ENCODE data around the gene GPR25. TPM values are rescaled to one million over a fixed set of nuclear protein-coding genes. Genes with fewer than 3 reads are reported as not detected.
A peak's percentile ranks its signal among the peaks of the same experiment; 100 is the strongest.

GPR25 gene
- total RNA-seq, 1 donor from 2014 or later: not detected

DNA sequence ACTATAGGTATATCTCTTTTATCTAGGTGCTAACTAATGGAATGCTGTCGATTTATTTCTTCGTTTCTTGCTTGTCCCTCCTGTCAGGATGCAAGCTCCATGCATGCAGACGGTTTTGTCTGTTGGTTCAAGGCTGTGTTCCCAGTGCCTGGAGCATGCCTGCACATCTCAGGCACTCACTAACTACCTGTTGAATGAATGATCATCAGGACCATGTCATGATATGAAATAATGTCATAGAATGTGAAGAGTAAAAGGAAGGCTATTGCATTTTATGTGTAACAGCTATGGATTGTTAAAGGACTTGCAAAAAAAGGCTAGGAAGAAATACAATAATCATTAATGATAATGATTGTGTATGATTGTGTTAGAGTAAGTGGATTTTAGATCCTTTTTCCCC, 4.2 kb downstream of the GPR25 start:
- TF ChIP-seq EZH2 (IDR thresholded peaks at IDR 0.05): no peak
- TF ChIP-seq, protein P1, sequence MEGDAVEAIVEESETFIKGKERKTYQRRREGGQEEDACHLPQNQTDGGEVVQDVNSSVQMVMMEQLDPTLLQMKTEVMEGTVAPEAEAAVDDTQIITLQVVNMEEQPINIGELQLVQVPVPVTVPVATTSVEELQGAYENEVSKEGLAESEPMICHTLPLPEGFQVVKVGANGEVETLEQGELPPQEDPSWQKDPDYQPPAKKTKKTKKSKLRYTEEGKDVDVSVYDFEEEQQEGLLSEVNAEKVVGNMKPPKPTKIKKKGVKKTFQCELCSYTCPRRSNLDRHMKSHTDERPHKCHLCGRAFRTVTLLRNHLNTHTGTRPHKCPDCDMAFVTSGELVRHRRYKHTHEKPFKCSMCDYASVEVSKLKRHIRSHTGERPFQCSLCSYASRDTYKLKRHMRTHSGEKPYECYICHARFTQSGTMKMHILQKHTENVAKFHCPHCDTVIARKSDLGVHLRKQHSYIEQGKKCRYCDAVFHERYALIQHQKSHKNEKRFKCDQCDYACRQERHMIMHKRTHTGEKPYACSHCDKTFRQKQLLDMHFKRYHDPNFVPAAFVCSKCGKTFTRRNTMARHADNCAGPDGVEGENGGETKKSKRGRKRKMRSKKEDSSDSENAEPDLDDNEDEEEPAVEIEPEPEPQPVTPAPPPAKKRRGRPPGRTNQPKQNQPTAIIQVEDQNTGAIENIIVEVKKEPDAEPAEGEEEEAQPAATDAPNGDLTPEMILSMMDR (IDR thresholded peaks at IDR 0.05): no peak
- TF ChIP-seq EZH2phosphoT487 (IDR thresholded peaks at IDR 0.05): no peak
- H3K27me3 ChIP-seq: no peaks in the 10 kb centered on the region
- Mint-ChIP-seq H3K9me3 (peaks cover 2% of the 10 kb centered on the region), H3K4me3 (no peak overlapping the region), H3K4me1 (peaks cover 20% of the 10 kb centered on the region), H3K27me3 (ENCODE audit: insufficient read depth, low read depth) (no peaks in the 10 kb centered on the region), H3K27ac (no peak overlapping the region), H3K36me3 (peaks cover 2% of the 10 kb centered on the region)
- H3K4me2 ChIP-seq: no peak overlapping the region
- no peak overlapping the region for H3K27ac ChIP-seq
- H4K20me1 ChIP-seq (ENCODE audit: low read depth): no peaks in the 10 kb centered on the region
- H3K36me3 ChIP-seq: no peaks in the 10 kb centered on the region
- H3K4me1 ChIP-seq: peaks cover 19% of the 10 kb centered on the region
- DNase-seq (ENCODE audit: low spot score): no peak
- H3K4me3 ChIP-seq: no peak overlapping the region
- no peaks in the 10 kb centered on the region for H3F3A ChIP-seq (ENCODE audit: low read depth)
- no peaks in the 10 kb centered on the region for H3K79me2 ChIP-seq (ENCODE audit: low read depth)
- no peaks in the 10 kb centered on the region for H3K9me3 ChIP-seq (ENCODE audit: low read depth)
- no peak overlapping the region for H2AFZ ChIP-seq (replicated peaks)
- no peak overlapping the region for H3K9ac ChIP-seq

DNA sequence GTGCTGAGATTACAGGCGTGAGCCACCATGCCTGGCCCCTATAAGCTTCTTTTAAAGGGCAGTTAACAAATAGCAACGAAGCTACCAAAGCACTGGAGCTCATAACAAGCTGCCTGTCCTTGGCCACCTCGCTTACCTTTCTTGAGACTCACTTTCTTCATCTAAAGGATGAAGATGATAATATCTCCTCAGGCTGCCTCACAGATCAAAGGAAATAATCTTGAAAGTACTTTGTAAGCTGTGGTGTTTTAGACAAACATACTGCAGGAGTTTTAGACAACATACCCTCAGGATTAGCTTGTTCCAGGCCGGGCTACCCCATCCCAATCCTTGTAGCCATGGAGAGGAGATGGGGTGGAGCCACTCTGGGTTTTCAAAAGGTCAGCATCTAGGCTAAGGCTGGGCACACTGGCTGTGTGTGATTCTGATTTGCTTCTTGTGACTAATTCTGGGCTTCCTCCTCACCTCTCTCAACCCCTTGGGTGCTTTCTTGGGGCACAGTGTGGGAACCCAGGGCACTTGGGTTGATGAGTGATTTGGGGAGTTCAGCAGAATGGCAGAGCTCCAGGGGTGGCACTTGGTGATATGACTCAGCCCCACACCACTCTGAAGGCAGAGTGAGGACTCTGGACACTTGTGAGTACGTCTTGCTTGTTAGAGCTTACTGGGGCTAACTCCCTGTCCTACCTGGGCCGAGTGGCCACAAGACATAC, 5.2 kb downstream of the GPR25 start:
- Histone ChIP-seq H2AFZ (replicated peaks) (peak overlapping the region; percentile 50), H3K36me3 (no peaks in the 10 kb centered on the region), H3K9me3 (ENCODE audit: low read depth) (no peaks in the 10 kb centered on the region), H3K27ac (no peak overlapping the region), H3K27me3 (no peaks in the 10 kb centered on the region), H3K4me2 (no peak overlapping the region), H3K4me3 (no peak overlapping the region), H4K20me1 (ENCODE audit: low read depth) (no peaks in the 10 kb centered on the region), H3K4me1 (peaks cover 19% of the 10 kb centered on the region), H3K9ac (no peak overlapping the region), H3F3A (ENCODE audit: low read depth) (no peaks in the 10 kb centered on the region), H3K79me2 (ENCODE audit: low read depth) (no peaks in the 10 kb centered on the region)
- peaks cover 2% of the 10 kb centered on the region for H3K9me3 Mint-ChIP-seq
- TF ChIP-seq EZH2 (IDR thresholded peaks at IDR 0.05): no peak
- TF ChIP-seq, protein P1 (IDR thresholded peaks at IDR 0.05): no peak
- TF ChIP-seq EZH2phosphoT487 (IDR thresholded peaks at IDR 0.05): no peak
- peaks cover 2% of the 10 kb centered on the region for H3K36me3 Mint-ChIP-seq
- H3K27me3 Mint-ChIP-seq (ENCODE audit: insufficient read depth, low read depth): no peaks in the 10 kb centered on the region
- H3K4me3 Mint-ChIP-seq: no peak overlapping the region
- no peak for DNase-seq (ENCODE audit: low spot score)
- peaks cover 21% of the 10 kb centered on the region for H3K4me1 Mint-ChIP-seq
- no peak overlapping the region for H3K27ac Mint-ChIP-seq

DNA sequence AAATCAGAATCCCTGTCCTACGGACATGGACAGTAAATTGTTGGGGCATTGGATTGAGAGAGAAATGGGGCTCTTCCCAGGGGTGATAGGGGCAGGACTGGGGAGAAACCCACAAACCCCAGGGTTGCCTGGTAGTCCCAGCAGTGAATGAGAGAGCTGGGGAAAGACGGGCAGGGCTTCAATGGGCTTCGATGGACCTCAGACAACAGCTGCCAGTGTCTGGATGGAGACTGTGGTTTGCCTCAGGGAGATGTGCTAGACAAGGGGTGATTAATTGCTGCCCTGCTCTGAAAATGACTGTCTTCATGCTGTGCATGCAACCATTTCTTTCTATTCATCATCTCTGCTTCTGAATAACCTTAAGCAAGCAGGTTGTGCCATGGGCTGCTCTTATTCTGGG, 7.4 kb downstream of the GPR25 start:
- Histone ChIP-seq H3K36me3 (no peaks in the 10 kb centered on the region), H3K27ac (no peak overlapping the region), H3K4me2 (no peak overlapping the region), H3K79me2 (ENCODE audit: low read depth) (no peaks in the 10 kb centered on the region), H3K9me3 (ENCODE audit: low read depth) (no peaks in the 10 kb centered on the region), H4K20me1 (ENCODE audit: low read depth) (no peaks in the 10 kb centered on the region), H3F3A (ENCODE audit: low read depth) (no peaks in the 10 kb centered on the region), H2AFZ (replicated peaks) (no peak overlapping the region), H3K4me1 (peaks cover 12% of the 10 kb centered on the region), H3K4me3 (no peak overlapping the region), H3K9ac (no peak overlapping the region), H3K27me3 (no peaks in the 10 kb centered on the region)
- no peak overlapping the region for H3K27ac Mint-ChIP-seq
- no peak for DNase-seq (ENCODE audit: low spot score)
- H3K9me3 Mint-ChIP-seq: no peaks in the 10 kb centered on the region
- no peaks in the 10 kb centered on the region for H3K36me3 Mint-ChIP-seq
- peaks cover 5% of the 10 kb centered on the region for H3K27me3 Mint-ChIP-seq (ENCODE audit: insufficient read depth, low read depth)
- H3K4me1 Mint-ChIP-seq: peaks cover 13% of the 10 kb centered on the region
- H3K4me3 Mint-ChIP-seq: no peak overlapping the region
- TF ChIP-seq EZH2 (IDR thresholded peaks at IDR 0.05) (no peak), EZH2phosphoT487 (IDR thresholded peaks at IDR 0.05) (no peak)
- TF ChIP-seq, protein P1 (IDR thresholded peaks at IDR 0.05): no peak

All from neural progenitor cell (in vitro differentiated cells).